IMR-90 (cell line): ENCODE measurements around the gene SRPK1. TPM values are rescaled to one million over a fixed set of nuclear protein-coding genes. Genes with fewer than 3 reads are reported as not detected.
"Not testable (repeated sequence)": the region's sequence is repeated elsewhere in the genome, so short reads cannot be mapped to it uniquely, and the experiment has no call there.

Source experiments
- ATAC-seq: fragments of 200-7000 bp; cut with Tn5 transposase; 2 replicates; pipeline ENCODE4 v1.9.1; 2020; ENCODE audit warnings: low read depth, mild to moderate bottlenecking, moderate library complexity
- BruUV-seq: library from RNA; stranded (reverse); fragments of 400-500 nt; replicated peaks from 2 replicates; lab custom pipeline; 2021; lab: Mats Ljungman, UMichigan
- CTCF ChIA-PET: fragments of 300-600 bp; formaldehyde crosslinking; extraction: SDS; loops from one replicate; lab custom pipeline; 2021; ENCODE audit warnings: antibody characterized with exemption; lab: Yijun Ruan, JAX
- POLR2A ChIA-PET: fragments of 300-600 bp; sonication (Branson Sonifier 250); formaldehyde crosslinking; loops from one replicate; lab custom pipeline; 2022; ENCODE audit warnings: antibody characterized with exemption; ENCODE audit not compliant: unreplicated experiment; lab: Charles Lee
- DNase-seq: peaks from one replicate; pipeline ENCODE4 v3.0.0; 2013
- H2AFZ ChIP-seq: replicated peaks from 2 replicates; pipeline ENCODE3; 2013; ENCODE audit warnings: low read length, mild to moderate bottlenecking; ENCODE audit not compliant: poor library complexity
- H2AK5ac ChIP-seq: 2 replicates; pipeline ENCODE4 v1.6.1; 2013; ENCODE audit warnings: low read depth, low read length, inconsistent platforms
- H2AK9ac ChIP-seq: replicated peaks from 2 replicates; pipeline ENCODE3; 2013; ENCODE audit warnings: mild to moderate bottlenecking, low read depth, low read length, moderate library complexity; ENCODE audit not compliant: poor library complexity
- H2BK120ac ChIP-seq: 2 replicates; pipeline ENCODE4 v1.6.1; 2013; ENCODE audit warnings: low read depth, low read length, inconsistent platforms
- H2BK15ac ChIP-seq: 3 replicates; pipeline ENCODE4 v1.6.1; 2013; ENCODE audit warnings: low read depth, low read length, inconsistent platforms
- H2BK20ac ChIP-seq: 2 replicates; pipeline ENCODE4 v1.6.1; 2013; ENCODE audit warnings: low read depth, mild to moderate bottlenecking, inconsistent platforms, low read length, moderate library complexity
- H2BK5ac ChIP-seq: 2 replicates; pipeline ENCODE4 v1.6.1; 2013; ENCODE audit warnings: mild to moderate bottlenecking, low read depth, low read length, inconsistent platforms; ENCODE audit not compliant: poor library complexity, severe bottlenecking
- H3K14ac ChIP-seq: replicated peaks from 2 replicates; pipeline ENCODE4 v1.6.1; 2013; ENCODE audit warnings: low read depth, low read length, inconsistent platforms
- H3K18ac ChIP-seq: 2 replicates; pipeline ENCODE4 v1.6.1; 2013; ENCODE audit warnings: low read depth, low read length, control low read depth
- H3K23ac ChIP-seq: 2 replicates; pipeline ENCODE4 v1.6.1; 2013; ENCODE audit warnings: low read depth, low read length, inconsistent platforms
- H3K27ac ChIP-seq: 2 replicates; pipeline ENCODE4 v1.5.1; 2013; ENCODE audit warnings: mild to moderate bottlenecking, control low read depth, low read length; ENCODE audit not compliant: insufficient read depth
- H3K27me3 ChIP-seq: 2 replicates; pipeline ENCODE4 v1.6.1; 2013; ENCODE audit warnings: low read length; ENCODE audit not compliant: control insufficient read depth, insufficient read depth
- H3K36me3 ChIP-seq: 2 replicates; pipeline ENCODE4 v1.6.1; 2013; ENCODE audit warnings: low read length, mixed read lengths; ENCODE audit not compliant: control insufficient read depth, insufficient read depth
- H3K4ac ChIP-seq: 2 replicates; pipeline ENCODE4 v1.6.1; 2013; ENCODE audit warnings: low read depth, low read length, inconsistent platforms
- H3K4me1 ChIP-seq: 2 replicates; pipeline ENCODE4 v1.6.1; 2013; ENCODE audit warnings: low read length, mixed read lengths; ENCODE audit not compliant: control insufficient read depth, insufficient read depth
- H3K4me2 ChIP-seq: 2 replicates; pipeline ENCODE4 v1.6.1; 2013; ENCODE audit warnings: low read depth, mild to moderate bottlenecking, control low read depth, low read length, moderate library complexity
- H3K4me3 ChIP-seq: 2 replicates; pipeline ENCODE4 v1.5.1; 2013; ENCODE audit warnings: low read depth, mild to moderate bottlenecking, control low read depth, low read length, moderate library complexity; ENCODE audit not compliant: insufficient read depth
- H3K56ac ChIP-seq: 2 replicates; pipeline ENCODE4 v1.6.1; 2013; ENCODE audit warnings: low read length, inconsistent platforms; ENCODE audit not compliant: insufficient read depth; ENCODE audit errors: extremely low read depth
- H3K79me1 ChIP-seq, 2 experiments: 2 replicates each; pipeline ENCODE4 v1.6.1; 2013; ENCODE audit warnings: low read length in 2 of 2, inconsistent platforms in 1 of 2, low read depth in 1 of 2
- H3K9ac ChIP-seq: 2 replicates; pipeline ENCODE4 v1.6.1; 2013; ENCODE audit warnings: low read depth, low read length, control low read depth
- H3K9me1 ChIP-seq: 2 replicates; pipeline ENCODE4 v1.6.1; 2013; ENCODE audit warnings: low read length, inconsistent platforms; ENCODE audit not compliant: insufficient read depth
- H3K9me3 ChIP-seq: 2 replicates; pipeline ENCODE4 v1.6.1; 2013; ENCODE audit warnings: low read length; ENCODE audit not compliant: control insufficient read depth, insufficient read depth
- H4K20me1 ChIP-seq: 2 replicates; pipeline ENCODE4 v1.6.1; 2013; ENCODE audit warnings: low read length, inconsistent platforms; ENCODE audit not compliant: insufficient read depth
- H4K5ac ChIP-seq: 2 replicates; pipeline ENCODE4 v1.6.1; 2013; ENCODE audit warnings: mild to moderate bottlenecking, low read depth, low read length, control low read depth
- H4K8ac ChIP-seq, 2 experiments: 2 replicates each; pipeline ENCODE4 v1.6.1; 2013; ENCODE audit warnings: low read depth in 2 of 2, low read length in 2 of 2, control low read depth in 1 of 2, inconsistent platforms in 1 of 2
- H4K91ac ChIP-seq: 2 replicates; pipeline ENCODE4 v1.6.1; 2013; ENCODE audit warnings: low read depth, low read length, inconsistent platforms; ENCODE audit not compliant: insufficient read depth
- CEBPB ChIP-seq: IDR thresholded peaks from 2 replicates; pipeline ENCODE4 v1.6.1; 2012; ENCODE audit warnings: low read depth, low read length, improper control_type of control experiment
- FOS ChIP-seq: fragments of 150-350 bp; IDR thresholded peaks from 2 replicates; pipeline ENCODE4 v1.6.1; 2016; ENCODE audit warnings: low read depth, low read length
- RAD21 ChIP-seq: IDR thresholded peaks from 2 replicates; pipeline ENCODE4 v1.6.1; 2012; ENCODE audit warnings: low read length, improper control_type of control experiment
- USF2 ChIP-seq: fragments of 150-350 bp; IDR thresholded peaks from 2 replicates; pipeline ENCODE4 v1.6.1; 2017; ENCODE audit warnings: mild to moderate bottlenecking, antibody characterized with exemption, low read length, low read depth
- whole genome bisulfite sequencing, 2 experiments: methylation state at CpG; one replicate each; pipeline versions ENCODE4 v1.1.5 to v1.1.7; 2013; ENCODE audit warnings: missing lambda C conversion rate in 2 of 2; ENCODE audit not compliant: insufficient read length in 1 of 2; ENCODE audit errors: extremely low coverage in 2 of 2; 5-methylcytosine and 5-hydroxymethylcytosine counted together
- dilution Hi-C: fragments of 300-500 bp; cut with HindIII; formaldehyde crosslinking; loops from one replicate; pipeline ENCODE4 v1.14.3; 2018; ENCODE audit warnings: low sequenced_read_pairs; ENCODE audit not compliant: unreplicated experiment
- in situ Hi-C: fragments of 300-500 bp; cut with MboI; formaldehyde crosslinking; loops from 3 replicates; pipeline ENCODE4 v1.14.3; 2019; ENCODE audit warnings: low sequenced_read_pairs, inconsistent platforms, mixed read lengths
- intact Hi-C: fragments of 100-400 bp; cut with micrococcal nuclease; formaldehyde crosslinking; loops from 2 replicates; pipeline ENCODE4 v1.10.0; 2022
- polyA plus RNA-seq, 3 experiments: library from polyadenylated mRNA; depleted of rRNA; stranded (reverse); fragments of >200 nt; gene quantifications; 2 replicates each; pipeline ENCODE4 v1.2.3, GENCODE V29; 2012; ENCODE audit warnings: low replicate concordance in 1 of 3
- total RNA-seq: library from RNA; depleted of rRNA; stranded (reverse); fragments of >200 nt; gene quantifications from 2 replicates; pipeline ENCODE4 v1.2.3, GENCODE V29; 2012
- TF ChIP-seq, protein P1 (sequence below): fragments of 150-350 bp; IDR thresholded peaks from 2 replicates; pipeline ENCODE4 v1.6.1; 2016; ENCODE audit warnings: low read depth, mild to moderate bottlenecking, low read length, moderate library complexity, borderline replicate concordance

Gene SRPK1
- total and polyA plus RNA-seq, 2 of the 4 experiments (the other 2 are of a cell fraction), result 22.5 to 44.6 TPM

DNA sequence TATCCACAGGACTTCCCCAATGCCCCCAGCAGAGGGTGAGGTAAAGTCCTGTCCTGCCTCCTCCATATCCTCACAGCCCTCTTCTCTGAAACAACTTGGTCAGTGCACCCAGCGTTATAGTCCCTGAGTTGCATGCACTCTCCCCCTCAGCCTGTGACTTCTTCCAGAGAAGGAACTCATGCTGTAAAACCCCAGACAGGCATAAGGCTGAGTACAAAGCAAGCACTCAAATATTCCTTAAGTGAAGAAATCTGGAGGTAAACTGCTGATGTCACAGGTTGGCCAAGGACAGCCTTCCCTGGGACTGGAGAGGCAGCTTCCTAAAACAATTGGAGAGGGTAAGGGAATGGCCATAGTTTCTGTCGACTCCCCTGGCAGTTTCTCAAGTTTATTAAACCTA is 12.9 kb upstream of the SRPK1 start:
- no peak overlapping the region for H4K5ac ChIP-seq
- no peak overlapping the region for H3K56ac ChIP-seq
- no TSS peak for BruUV-seq
- no peak overlapping the region for H3K4me3 ChIP-seq
- H3K27ac ChIP-seq, result no peak overlapping the region
- WGBS, 2 experiments, result 60% methylated on average over 1 of the region's 2 CpGs; no CpG with 5 or more reads in 1 of the 2 experiments
- H2BK5ac ChIP-seq, result no peak overlapping the region
- no peak overlapping the region for H2AFZ ChIP-seq
- no peak overlapping the region for H2BK20ac ChIP-seq
- no peak overlapping the region for H3K23ac ChIP-seq
- in situ Hi-C loops (no loop called here), dilution Hi-C loops (no loop called here), intact Hi-C loops (no loop called here)
- no peaks in the 10 kb centered on the region for H3K9me1 ChIP-seq
- peaks cover 4% of the 10 kb centered on the region for H3K27me3 ChIP-seq
- H3K14ac ChIP-seq, result no peak overlapping the region
- no peak overlapping the region for H2AK9ac ChIP-seq
- H4K8ac ChIP-seq, result no peak overlapping the region
- DNase-seq (no peak), ATAC-seq (no peak)
- H2BK120ac ChIP-seq, result no peak overlapping the region
- no peaks in the 10 kb centered on the region for H3K4me1 ChIP-seq
- no peaks in the 10 kb centered on the region for H3K79me1 ChIP-seq
- H2AK5ac ChIP-seq, result no peak overlapping the region
- no peak overlapping the region for H3K4ac ChIP-seq
- H3K9me3 ChIP-seq, result no peaks in the 10 kb centered on the region
- H3K9ac ChIP-seq, result no peak overlapping the region
- no peaks in the 10 kb centered on the region for H3K36me3 ChIP-seq
- no peak overlapping the region for H4K91ac ChIP-seq
- H4K20me1 ChIP-seq, result no peaks in the 10 kb centered on the region
- no peak overlapping the region for H3K18ac ChIP-seq
- POLR2A ChIA-PET, result no interaction called here
- CTCF ChIA-PET, result no interaction called here
- TF ChIP-seq CEBPB (no peak), USF2 (no peak), RAD21 (no peak), FOS (no peak)
- TF ChIP-seq, protein P1, sequence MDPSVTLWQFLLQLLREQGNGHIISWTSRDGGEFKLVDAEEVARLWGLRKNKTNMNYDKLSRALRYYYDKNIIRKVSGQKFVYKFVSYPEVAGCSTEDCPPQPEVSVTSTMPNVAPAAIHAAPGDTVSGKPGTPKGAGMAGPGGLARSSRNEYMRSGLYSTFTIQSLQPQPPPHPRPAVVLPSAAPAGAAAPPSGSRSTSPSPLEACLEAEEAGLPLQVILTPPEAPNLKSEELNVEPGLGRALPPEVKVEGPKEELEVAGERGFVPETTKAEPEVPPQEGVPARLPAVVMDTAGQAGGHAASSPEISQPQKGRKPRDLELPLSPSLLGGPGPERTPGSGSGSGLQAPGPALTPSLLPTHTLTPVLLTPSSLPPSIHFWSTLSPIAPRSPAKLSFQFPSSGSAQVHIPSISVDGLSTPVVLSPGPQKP, result no peak
- H2BK15ac ChIP-seq, result no peak overlapping the region
- H3K4me2 ChIP-seq, result no peak overlapping the region

DNA sequence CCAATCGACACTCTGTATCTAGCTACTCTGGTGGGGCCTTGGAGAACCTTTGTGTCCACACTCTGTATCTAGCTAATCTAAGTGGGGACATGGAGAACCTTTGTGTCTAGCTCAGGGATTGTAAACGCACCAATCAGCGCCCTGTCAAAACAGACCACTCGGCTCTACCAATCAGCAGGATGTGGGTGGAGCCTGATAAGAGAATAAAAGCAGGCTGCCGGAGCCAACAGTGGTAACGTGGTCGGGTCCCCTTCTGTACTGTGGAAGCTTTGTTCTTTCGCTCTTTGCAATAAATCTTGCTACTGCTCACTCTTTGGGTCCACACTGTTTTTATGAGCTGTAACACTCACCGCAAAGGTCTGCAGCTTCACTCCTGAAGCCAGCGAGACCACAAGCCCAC is 11.0 kb upstream of the SRPK1 start:
- dilution Hi-C loops, H3K18ac ChIP-seq, H3K79me1 ChIP-seq, CTCF ChIA-PET, BruUV-seq, H2BK5ac ChIP-seq, H4K8ac ChIP-seq, H2AK5ac ChIP-seq, H3K4ac ChIP-seq, in situ Hi-C loops, H3K9me3 ChIP-seq, H4K5ac ChIP-seq, H3K23ac ChIP-seq, H3K56ac ChIP-seq, H3K27ac ChIP-seq, H2BK120ac ChIP-seq, ATAC-seq, H2AK9ac ChIP-seq, DNase-seq, H3K27me3 ChIP-seq, H3K4me3 ChIP-seq, H3K36me3 ChIP-seq, H3K14ac ChIP-seq, H4K20me1 ChIP-seq, H3K4me2 ChIP-seq, H3K9ac ChIP-seq, H3K4me1 ChIP-seq, H2AFZ ChIP-seq, H2BK20ac ChIP-seq, POLR2A ChIA-PET, H4K91ac ChIP-seq, intact Hi-C loops, H3K9me1 ChIP-seq, H2BK15ac ChIP-seq: not testable (repeated sequence)
- WGBS, 2 experiments, result 100% methylated on average over 2 of the region's 10 CpGs; no CpG with 5 or more reads in 1 of the 2 experiments
